HPDE6-E6E7 (cell line): ENCODE data around the gene BSDC1.

ENCODE experiments used
- DNase-seq: peaks from one replicate; pipeline ENCODE4 v3.0.0; 2011; ENCODE audit warnings: missing footprints; ENCODE audit errors: extremely low spot score

BSDC1 gene

GRCh38 chr1:32394890-32395432 lies 720 bp upstream of the BSDC1 start:
- no peak for DNase-seq

- DNase-seq = peak; percentile 49
Observed at GRCh38 chr1:32393832-32394140, 455 bp downstream of the BSDC1 start.

- DNase-seq = no peak
Observed at GRCh38 chr1:32393136-32393535, 1.1 kb downstream of the BSDC1 start.

- no peak for DNase-seq
Observed at GRCh38 chr1:32392325-32392724, 1.9 kb downstream of the BSDC1 start.

GRCh38 chr1:32390904-32391870 lies 3.1 kb downstream of the BSDC1 start:
- DNase-seq = no peak

- no peak for DNase-seq
Observed at GRCh38 chr1:32388641-32389040, 5.6 kb downstream of the BSDC1 start.

GRCh38 chr1:32386676-32387392 lies 7.4 kb downstream of the BSDC1 start:
- no peak for DNase-seq

GRCh38 chr1:32380057-32380456 lies 14.2 kb downstream of the BSDC1 start:
- DNase-seq = no peak

- DNase-seq = no peak
Observed at GRCh38 chr1:32377541-32378220, 16.6 kb downstream of the BSDC1 start.

GRCh38 chr1:32376199-32376598 lies 18.0 kb downstream of the BSDC1 start:
- DNase-seq = no peak

- no peak for DNase-seq
Observed at GRCh38 chr1:32373996-32374592, 20.1 kb downstream of the BSDC1 start.

- DNase-seq = no peak
Observed at GRCh38 chr1:32372149-32372756, 22.0 kb downstream of the BSDC1 start.

- DNase-seq = no peak
Observed at GRCh38 chr1:32367912-32368635, 26.2 kb downstream of the BSDC1 start.

- DNase-seq = no peak
Observed at GRCh38 chr1:32365445-32365844, 28.8 kb downstream of the BSDC1 start.

GRCh38 chr1:32364836-32365235 lies 29.4 kb downstream of the BSDC1 start:
- no peak for DNase-seq

GRCh38 chr1:32363713-32364112 lies 30.5 kb downstream of the BSDC1 start:
- no peak for DNase-seq

- no peak for DNase-seq
Observed at GRCh38 chr1:32362474-32363313, 31.5 kb downstream of the BSDC1 start, which contains the start of the genes FAM229A and TSSK3. FAM229A (minus strand) TSS chr1:32362485; CDS start chr1:32362091, 394 bp downstream. TSSK3 (plus strand) TSS chr1:32362539; CDS start chr1:32362702, 163 bp downstream.

- DNase-seq = no peak
Observed at GRCh38 chr1:32361674-32362473, 32.4 kb downstream of the BSDC1 start.

- DNase-seq = no peak
Observed at GRCh38 chr1:32361308-32361673, 33.0 kb downstream of the BSDC1 start.
